NCI-H187 (cell line): ENCODE data around the gene ACAT2.
A peak's percentile ranks its signal among the peaks of the same experiment; 100 is the strongest.
"Not testable (repeated sequence)": the region's sequence is repeated elsewhere in the genome, so short reads cannot be mapped to it uniquely, and the experiment has no call there.

Experiments
- DNase-seq, 2 experiments: peaks; one replicate each; lab custom pipeline; 2025; lab: John Stamatoyannopoulos, UW

ACAT2 gene

DNA sequence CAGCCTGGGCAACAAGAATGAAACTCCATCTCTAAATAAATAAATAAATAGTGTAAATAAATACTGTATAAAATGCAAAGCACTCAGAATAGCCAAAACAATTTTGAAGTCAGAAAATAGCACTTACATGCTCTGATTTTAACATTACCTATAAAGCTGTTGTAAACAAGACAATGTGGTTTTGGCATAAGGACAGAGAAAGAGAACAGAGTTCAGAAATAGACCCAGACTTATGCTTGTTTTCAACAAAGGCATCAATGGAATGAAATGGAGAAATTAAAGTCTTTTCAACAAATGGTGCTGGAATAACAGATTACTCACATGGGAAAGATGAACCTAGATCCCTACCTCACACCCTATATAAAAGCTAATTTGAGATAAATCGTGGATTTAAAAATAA is 10.4 kb downstream of the ACAT2 start:
- no peak for DNase-seq

DNA sequence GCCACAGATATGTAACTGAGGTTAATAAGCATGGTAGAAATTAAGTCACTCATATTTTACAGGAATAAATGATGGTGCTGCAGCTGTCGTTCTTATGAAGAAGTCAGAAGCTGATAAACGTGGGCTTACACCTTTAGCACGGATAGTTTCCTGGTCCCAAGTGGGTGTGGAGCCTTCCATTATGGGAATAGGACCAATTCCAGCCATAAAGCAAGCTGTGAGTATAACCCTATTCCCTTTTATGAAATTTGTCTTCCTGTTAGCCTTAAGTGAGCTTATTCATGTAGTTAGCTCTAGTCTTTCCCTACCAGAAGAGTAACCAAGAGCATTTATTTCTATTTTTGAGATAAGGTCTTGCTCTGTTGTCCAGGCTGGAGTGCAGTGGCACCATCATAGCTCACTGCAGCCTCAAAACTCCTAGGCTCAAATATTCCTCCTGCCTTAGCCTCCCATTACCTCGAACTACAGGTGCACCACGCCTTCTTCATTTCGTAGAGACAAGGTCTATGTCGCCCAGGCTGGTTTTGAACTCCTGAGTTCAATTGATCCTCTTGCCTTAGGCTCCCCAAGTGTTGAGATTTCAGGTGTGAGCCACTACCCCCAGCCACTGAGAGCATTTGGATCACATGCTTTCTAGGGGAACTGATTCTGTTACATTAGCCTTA is 15.5 kb downstream of the ACAT2 start:
- DNase-seq, result no peak

DNA sequence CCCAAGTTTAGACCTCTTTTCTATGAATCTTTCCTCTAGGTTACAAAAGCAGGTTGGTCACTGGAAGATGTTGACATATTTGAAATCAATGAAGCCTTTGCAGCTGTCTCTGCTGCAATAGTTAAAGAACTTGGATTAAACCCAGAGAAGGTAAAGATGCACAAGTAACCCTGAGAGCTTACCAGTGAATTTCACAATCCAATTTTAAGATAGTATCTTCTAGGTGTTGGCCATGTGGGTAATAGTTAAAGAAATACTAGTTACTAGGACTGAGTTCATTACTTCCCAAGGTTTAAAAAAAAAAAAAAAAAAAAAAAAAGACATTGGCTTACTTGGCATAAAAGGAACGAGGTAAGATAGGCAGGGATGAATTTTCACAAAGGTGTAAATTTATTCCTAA is 16.3 kb downstream of the ACAT2 start:
- no peak for DNase-seq

DNA sequence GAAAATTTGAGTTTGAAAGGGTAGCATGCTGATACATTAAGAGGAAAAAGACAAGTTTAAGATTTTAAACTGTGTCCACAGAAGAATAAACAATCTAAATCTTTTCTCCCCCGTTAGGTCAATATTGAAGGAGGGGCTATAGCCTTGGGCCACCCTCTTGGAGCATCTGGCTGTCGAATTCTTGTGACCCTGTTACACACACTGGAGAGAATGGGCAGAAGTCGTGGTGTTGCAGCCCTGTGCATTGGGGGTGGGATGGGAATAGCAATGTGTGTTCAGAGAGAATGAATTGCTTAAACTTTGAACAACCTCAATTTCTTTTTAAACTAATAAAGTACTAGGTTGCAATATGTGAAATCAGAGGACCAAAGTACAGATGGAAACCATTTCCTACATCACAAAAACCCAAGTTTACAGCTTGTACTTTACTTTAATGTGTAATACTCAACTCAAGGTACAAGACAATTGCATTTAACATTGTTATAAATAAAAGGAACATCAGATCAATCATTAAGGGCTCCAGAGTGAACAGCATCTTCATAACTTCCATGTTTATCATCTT is 16.8 kb downstream of the ACAT2 start:
- DNase-seq, result no peak

DNA sequence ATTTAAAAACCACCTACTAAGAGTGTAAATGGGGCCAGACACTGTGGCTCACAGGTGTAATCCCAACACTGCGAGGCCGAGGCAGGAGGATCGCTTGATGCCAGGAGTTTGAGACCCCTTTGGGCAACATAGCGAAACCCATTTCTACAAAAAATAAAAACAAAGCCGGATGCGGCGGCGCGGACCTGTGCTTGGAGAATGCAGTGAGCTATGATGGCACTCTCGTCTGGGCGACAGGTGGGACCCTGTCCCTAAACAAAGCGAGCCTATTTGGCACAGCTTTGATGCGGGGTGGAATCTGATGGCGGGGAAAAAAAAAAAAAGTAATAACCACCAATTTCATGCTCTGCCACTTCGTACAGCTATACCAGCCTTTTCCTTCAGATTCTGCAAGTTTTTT is 26.4 kb downstream of the ACAT2 start:
- no peak for DNase-seq

DNA sequence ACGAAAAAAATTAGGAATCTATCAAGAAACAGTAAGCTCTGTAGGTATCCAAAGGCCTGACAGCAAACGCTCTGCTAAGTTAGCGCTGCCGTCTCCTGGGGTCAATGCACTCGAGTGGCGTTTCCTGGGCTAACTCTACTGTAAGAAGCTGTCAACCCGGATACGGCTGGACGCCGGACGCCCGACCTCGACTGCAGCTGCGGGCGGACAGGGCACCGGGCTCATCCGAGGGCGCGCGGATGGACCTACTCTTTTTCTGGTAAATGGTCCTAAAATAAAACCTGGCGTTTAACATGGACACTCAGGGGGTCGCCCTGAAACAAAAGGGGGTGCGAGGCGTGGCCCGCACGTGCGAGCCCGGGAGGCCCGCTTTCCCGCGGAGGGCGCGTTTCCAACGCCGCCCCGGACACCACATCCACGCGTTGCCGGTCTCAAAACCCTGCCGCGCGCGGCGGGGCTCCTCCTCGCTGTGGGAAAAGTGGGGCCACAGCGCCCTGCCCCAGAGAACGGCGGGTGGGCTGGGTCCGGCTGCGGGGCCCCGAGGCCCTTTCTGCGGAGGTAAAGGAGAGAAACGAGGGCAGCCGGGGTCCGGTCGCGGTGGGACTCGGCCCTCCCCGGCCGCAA is 27.0 kb downstream of the ACAT2 start:
- no peak for DNase-seq

DNA sequence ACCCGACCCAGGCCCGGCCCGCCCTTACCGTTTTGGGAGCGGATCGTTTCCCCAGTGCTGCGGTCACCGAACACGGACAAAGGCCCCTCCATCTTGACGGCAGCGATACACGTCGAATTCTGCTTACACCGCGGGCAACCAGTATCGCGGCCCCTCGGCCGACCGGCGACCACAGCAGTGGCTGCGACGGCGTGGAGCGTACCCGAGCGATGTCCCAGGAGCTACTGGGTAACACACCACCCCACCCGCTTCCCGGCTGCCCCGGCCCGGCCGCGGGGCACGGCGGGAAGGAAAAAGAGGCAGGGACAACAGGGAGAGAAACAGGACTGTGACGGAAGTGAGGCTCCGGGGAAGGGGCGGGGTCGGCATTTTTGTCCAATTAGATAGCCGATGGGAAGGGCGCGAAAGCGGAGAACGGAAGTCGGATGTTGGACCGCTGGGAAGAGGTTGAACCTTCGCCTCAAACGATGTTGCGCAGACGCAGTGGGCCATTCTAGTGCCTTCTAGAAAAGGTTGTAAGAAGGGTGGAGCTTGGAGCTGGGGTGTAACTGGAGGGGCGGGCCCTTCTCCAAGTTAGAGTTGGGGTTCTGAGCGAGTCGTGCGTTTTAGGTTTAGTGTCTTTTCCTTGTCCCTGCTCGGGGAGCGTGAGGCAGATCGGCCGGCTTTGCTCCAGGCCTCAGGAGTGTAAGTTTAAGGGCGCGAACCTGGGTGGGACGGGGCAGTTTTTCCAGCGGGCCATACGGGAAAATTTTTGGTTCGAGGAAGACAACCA is 27.7 kb downstream of the ACAT2 start, which contains the start of gene TCP1:
Gene TCP1 (minus strand): TSS at position 226 of the 772 bp plus-strand sequence. CDS start 134 bp downstream, at position 92.
- peak; percentile 98 for DNase-seq

DNA sequence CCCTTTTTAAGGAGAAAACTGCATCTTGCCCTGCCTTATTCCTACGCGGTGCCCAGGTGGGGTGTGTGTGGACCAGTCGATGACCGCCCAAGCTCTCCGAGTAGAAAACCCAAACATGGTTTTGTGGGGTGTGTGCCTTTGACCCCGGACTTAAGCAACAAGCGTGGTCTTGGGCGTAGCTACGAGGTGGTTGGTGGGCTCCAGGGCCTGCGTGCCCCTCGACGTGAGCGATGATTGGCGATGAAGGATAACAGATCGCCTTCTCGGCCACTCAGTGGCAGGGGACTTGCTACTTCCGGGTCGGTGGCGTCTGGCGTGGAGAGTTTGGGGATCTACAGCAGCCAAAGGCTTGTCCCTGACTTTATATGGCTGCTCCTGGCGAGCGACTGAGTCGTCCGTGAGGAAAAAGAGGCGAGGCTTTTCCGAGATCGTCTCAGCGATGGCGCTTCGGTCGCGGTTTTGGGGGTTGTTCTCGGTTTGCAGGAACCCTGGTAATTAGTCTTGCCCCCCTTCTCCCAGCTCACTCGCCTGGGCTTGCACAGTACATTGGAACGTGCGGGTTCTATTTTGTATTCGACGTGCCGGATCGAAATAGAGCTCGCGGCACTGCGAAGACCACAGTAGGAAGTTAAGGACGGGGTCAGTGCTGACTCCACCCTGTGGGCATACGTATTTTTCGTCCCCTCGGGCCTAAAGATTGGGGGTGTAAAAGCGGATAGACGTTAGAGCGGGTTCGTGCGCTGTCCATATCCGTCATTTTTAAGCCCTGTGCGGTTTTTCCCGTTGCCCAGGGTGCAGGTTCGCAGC is 28.5 kb downstream of the ACAT2 start, which contains the start of gene MRPL18:
Gene MRPL18 (plus strand): TSS at position 319 of the 807 bp plus-strand sequence. CDS start 121 bp downstream, at position 440.
- peak; percentile 83 to 92 for DNase-seq

DNA sequence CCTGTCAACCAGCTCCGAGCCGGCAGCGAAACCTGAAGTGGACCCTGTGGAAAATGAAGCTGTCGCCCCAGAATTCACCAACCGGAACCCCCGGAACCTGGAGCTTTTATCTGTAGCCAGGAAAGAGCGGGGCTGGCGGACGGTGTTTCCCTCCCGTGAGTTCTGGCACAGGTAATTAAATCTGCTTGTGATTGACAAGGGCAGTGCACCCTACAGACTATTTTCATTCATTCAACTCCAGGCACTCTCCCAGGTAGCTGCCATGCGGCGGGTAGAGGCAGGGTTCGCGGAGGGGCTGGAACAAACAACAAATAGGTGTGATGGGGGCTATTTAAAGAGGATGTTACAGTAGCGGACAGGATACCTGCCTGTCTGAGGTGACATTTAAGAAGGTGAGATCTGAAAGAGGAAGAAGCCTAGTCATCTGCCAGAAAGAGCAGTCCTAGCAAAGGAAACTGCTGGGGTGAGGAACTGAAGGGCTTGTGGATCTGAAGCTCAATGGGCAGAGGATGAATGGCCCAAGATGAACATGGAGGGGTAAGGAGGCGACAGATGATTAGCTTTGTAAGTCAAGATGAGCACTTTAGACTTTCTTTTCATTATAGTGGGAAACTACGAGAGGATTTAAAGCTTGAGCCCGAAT is 29.2 kb downstream of the ACAT2 start:
- no peak for DNase-seq

DNA sequence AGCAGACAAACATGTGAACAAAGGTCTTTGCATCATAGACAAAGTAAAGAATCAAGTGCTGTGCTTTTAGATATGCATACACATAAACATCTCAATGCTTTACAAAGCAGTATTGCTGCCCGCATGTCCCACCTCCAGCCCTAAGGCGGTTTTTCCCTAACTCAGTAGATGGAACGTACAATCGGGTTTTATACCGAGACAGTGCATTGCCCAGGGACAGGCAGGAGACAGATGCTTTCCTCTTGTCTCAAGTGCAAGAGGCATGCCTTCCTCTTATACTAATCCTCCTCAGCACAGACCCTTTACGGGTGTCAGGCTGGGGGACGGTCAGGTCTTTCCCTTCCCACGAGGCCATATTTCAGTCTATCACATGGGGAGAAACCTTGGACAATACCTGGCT is 33.1 kb downstream of the ACAT2 start:
- DNase-seq, result not testable (repeated sequence)

DNA sequence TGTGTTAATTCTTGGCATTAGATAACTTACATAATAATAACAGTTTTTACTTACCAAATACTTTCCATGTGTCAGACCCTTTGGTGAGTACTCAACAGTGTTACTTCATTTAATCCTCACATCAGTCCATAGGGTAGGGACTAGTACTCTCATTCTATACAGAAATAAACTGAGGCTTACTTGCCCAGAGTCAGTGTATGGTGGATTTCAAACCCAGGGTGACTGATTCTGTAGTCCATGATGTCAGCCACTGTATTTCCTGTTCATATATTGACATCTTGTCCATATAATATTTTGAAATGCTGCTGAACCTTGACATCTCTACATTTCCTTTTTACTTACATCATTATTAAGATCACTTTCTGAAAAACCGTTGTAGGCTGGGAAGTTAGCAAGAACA is 35.7 kb downstream of the ACAT2 start:
- no peak for DNase-seq

DNA sequence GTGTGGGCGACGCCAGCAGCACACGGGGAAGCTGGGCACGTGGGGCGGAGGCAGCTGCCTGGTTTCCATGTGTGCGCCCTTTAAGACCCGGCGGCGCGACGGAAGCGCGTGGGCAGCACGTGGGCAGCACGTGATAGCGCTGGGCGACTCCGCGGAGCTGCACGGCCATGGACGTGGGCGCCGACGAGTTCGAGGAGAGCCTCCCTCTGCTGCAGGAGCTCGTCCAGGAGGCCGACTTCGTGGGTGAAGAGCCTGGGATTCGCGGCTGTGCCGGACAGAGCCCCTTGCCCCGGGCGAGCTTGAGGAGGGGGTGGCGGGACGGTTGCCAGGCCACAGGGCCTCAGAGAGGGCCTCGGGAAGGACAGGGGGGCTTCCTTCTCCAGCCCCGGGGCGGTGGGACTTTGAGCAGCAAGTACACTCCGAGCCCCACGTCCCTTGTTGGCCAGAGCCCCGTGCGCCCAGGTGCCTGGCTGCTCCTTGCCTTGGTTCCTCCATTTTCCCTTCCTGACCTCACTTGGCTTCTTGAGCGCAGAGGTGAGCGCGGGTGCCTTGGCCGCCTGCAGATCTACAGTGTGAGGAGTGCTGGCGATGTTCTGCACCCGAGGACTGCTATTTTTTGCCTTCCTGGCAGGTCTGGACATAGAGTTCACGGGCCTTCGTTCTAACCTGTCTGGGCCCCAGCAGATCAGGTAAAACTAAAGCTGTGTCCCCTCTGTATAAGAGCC is 38.5 kb downstream of the ACAT2 start, which contains the start of gene PNLDC1:
Gene PNLDC1 (plus strand): TSS at position 136 of the 725 bp plus-strand sequence. CDS start 32 bp downstream, at position 168.
- DNase-seq, result no peak

DNA sequence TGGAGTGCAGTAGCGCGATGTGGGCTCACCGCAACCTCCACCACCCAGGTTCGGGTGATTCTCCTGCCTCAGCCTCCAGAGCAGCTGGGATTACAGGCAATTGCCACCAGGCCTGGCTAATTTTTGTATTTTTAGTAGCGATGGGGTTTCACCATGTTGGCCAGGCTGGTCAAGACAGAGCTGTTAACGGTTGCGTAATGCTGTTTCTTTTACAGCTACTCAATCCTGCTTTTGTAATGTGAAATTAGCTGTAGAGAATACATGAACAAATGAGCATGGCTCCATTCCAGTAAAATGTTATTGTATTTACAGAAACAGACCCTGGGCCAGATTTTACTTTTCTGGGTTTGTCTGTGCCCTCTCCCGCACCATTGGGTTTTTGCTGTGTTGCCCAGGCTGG is 40.1 kb downstream of the ACAT2 start:
- DNase-seq, result no peak

DNA sequence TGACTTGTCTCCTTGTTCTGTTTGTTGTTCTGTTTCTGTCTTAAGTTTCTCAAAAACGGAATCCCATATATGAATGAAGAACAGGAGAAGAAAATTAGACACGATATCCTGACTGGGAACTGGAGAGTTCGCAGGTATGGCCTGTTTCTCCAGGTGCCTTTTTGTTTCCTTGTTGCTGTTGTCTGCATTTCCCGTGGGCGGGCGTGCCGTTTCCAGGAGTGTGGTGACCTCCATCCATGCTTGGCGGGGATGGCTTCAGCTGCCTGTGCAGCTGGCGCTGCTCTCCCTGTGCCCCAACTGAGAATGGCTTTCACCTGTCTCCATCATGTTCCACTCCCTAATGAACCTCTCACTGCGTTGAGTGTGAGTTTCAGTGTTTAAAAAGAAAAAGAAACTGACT is 42.7 kb downstream of the ACAT2 start:
- no peak for DNase-seq

DNA sequence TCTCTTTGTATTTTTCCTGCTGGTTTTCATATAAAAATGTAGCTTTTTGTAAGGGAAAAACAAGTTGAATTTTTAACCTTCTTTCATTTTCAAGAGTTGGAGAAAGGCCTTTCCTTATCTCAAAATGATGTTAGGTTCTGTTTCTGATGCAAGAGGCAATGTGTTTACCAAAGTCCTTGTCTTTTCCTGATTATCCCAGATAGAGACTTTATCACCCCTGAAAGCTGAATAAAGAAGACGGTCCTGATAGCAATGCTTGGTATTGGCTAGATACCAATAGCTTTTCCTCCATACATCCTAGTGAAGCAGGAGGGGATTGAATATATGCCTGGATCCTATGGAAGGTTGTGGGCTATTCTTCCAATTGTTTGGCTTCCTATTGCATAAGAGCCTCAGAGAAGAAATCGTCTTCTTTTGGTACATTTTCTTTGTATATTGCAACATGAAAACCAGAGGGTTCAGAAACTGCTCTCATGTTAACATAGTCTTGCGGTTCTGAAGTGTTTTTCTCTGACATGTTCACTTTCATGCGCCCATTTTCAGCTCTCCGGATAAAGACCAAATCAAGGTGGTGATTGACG is 43.7 kb downstream of the ACAT2 start:
- no peak for DNase-seq

DNA sequence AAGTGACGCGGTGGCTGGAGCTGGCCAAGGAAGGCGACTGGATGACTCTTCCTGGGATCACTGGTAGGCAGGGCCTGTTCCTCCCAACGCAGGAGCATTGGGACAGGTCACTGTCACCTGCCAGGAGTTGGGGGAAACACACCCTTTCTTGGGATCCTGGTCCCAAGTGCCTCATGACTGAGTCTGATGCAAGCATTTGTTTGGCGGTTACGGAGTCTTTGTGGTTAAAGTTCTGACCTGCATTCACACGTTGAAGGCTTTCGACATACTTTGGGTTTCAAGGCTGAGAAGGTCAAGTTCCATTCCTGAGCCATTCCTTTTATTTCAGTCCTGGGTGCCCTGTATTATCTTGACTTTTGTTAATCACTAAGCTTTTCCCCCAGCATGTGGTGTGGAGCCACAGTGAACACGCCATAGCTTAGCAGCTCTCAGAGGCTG is 44.2 kb downstream of the ACAT2 start:
- no peak for DNase-seq

DNA sequence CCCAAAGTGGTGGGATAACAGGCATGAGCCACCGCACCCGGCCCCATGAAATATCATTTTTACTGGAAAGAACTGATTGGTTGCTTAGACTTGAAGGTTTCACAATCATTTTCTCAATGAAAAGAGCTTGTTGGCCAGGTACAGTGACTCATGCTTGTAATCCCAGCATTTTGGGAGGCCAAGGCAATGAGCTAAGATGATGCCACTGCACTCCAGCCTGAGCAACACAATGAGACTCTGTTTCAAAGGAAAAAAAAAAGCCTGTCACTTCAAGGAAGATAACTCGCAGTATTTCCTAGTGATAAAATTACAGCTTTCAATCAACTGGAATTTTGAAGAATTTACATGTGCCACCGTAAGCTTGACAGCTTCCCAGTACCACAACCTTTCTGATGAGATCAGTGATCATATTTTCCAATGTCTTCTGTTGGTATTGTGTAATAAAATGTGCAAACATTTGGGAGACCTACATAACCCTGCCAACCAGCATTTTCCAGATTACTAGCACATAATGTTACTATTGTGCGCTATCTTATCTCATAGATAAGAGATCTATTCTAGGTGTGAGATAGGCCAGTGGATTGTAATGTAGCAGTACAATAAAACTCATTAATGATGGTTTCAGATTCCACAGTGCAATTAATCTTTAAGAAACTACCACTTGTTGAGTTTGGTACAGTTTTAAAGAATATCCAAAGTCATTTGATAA is 45.5 kb downstream of the ACAT2 start:
- DNase-seq, result no peak

DNA sequence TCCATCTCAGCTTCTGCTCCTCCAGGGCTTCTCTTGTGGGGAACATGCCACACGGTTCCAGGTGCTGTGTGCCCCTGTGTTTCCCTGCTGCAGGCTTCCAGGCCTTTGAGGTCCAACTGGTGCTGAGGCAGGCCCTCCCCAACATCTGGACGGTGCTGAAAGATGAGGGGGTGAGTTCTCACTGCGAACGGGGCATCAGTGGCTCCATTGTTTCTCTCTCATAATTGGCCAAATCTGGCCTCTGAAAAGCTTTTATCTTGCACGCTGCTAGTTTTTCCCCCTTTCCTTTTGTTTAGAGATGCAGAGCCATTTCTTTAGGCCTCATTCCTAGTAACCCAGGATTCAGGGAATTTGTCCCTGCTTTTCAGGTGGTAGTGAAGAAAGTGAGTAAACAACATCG is 46.8 kb downstream of the ACAT2 start:
- no peak for DNase-seq

DNA sequence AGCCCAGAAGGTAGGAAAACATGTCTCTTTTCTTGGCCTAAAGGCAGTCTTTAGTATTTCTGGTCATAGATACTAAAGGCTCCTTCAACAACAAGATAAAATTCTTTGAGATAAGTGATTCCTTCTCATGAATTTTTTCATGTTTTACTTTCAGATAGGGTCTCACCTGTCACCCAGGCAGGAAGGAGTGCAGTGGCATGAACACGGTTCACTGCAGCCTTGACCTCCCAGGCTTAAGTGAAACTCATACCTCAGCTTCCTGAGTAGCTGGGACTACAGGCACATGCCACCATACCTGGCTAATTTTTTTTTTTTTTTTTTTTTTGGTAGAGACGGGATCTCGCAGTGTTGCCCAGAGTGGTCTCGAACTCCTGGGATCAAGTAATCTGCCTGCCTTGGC is 47.3 kb downstream of the ACAT2 start:
- no peak for DNase-seq
